ENCODE measurements around the gene RGS2. TPM values are rescaled to one million over a fixed set of nuclear protein-coding genes. Genes with fewer than 3 reads are reported as not detected.
A peak's percentile ranks its signal among the peaks of the same experiment; 100 is the strongest.

Gene RGS2
- total and polyA plus RNA-seq, 9 of the 15 experiments (the other 6 are each of a cell fraction or from before 2014, with no cell fraction given), result 2.5 to 5.4 (median 3.8) TPM

GRCh38 chr1:192808518-192809306 is at the start of gene RGS2 (continued):
- TF ChIP-seq AFF4 (CRISPR knock-in tag; IDR thresholded peaks at IDR 0.05), result 0 out of 2 replicates have a peak, but pooled peaks have one; percentile 69
- peak; percentile 91; the same call in 1 of the 2 replicates for TF ChIP-seq NFATC3 (IDR thresholded peaks at IDR 0.05)
- no peak for TF ChIP-seq GTF3C2 (IDR thresholded peaks at IDR 0.05; ENCODE audit: borderline replicate concordance, extremely low read depth, insufficient read length)
- TF ChIP-seq JUN (IDR thresholded peaks at IDR 0.05; ENCODE audit: borderline replicate concordance, low read depth, low read length), result no peak
- no peak for TF ChIP-seq JUN (CRISPR knock-in tag; IDR thresholded peaks at IDR 0.05; ENCODE audit: borderline replicate concordance)
- TF ChIP-seq ZNF551 (CRISPR knock-in tag; IDR thresholded peaks at IDR 0.05), result no peak
- TF ChIP-seq STAT5B (CRISPR knock-in tag; IDR thresholded peaks at IDR 0.05), result no peak
- TF ChIP-seq GTF2F1 (IDR thresholded peaks at IDR 0.05; ENCODE audit: low read depth, low read length), result peak; percentile 73; the same call in 1 of the 2 replicates
- TF ChIP-seq HSF4 (CRISPR knock-in tag; IDR thresholded peaks at IDR 0.05; ENCODE audit: borderline replicate concordance), result no peak
- TF ChIP-seq PRMT5 (CRISPR knock-in tag; IDR thresholded peaks at IDR 0.05), result no peak
- TF ChIP-seq, protein P1, sequence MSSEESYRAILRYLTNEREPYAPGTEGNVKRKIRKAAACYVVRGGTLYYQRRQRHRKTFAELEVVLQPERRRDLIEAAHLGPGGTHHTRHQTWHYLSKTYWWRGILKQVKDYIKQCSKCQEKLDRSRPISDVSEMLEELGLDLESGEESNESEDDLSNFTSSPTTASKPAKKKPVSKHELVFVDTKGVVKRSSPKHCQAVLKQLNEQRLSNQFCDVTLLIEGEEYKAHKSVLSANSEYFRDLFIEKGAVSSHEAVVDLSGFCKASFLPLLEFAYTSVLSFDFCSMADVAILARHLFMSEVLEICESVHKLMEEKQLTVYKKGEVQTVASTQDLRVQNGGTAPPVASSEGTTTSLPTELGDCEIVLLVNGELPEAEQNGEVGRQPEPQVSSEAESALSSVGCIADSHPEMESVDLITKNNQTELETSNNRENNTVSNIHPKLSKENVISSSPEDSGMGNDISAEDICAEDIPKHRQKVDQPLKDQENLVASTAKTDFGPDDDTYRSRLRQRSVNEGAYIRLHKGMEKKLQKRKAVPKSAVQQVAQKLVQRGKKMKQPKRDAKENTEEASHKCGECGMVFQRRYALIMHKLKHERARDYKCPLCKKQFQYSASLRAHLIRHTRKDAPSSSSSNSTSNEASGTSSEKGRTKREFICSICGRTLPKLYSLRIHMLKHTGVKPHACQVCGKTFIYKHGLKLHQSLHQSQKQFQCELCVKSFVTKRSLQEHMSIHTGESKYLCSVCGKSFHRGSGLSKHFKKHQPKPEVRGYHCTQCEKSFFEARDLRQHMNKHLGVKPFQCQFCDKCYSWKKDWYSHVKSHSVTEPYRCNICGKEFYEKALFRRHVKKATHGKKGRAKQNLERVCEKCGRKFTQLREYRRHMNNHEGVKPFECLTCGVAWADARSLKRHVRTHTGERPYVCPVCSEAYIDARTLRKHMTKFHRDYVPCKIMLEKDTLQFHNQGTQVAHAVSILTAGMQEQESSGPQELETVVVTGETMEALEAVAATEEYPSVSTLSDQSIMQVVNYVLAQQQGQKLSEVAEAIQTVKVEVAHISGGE (CRISPR knock-in tag; IDR thresholded peaks at IDR 0.05), result no peak
- TF ChIP-seq ZNF778 (CRISPR knock-in tag; IDR thresholded peaks at IDR 0.05), result no peak
- TF ChIP-seq SMAD3 (CRISPR knock-in tag; conservative IDR thresholded peaks at IDR 0.05), result no peak
- TF ChIP-seq CBX5 (IDR thresholded peaks at IDR 0.05; ENCODE audit: borderline replicate concordance, low read depth), result no peak
- peak; percentile 98 for TF ChIP-seq L3MBTL2 (IDR thresholded peaks at IDR 0.05)
- peak; percentile 75; the same call in 1 of the 2 replicates for TF ChIP-seq TOE1 (IDR thresholded peaks at IDR 0.05; ENCODE audit: borderline replicate concordance)
- TF ChIP-seq TOE1 (CRISPR knock-in tag; IDR thresholded peaks at IDR 0.05; ENCODE audit: borderline replicate concordance, low read depth), result no peak
